GM12873 (cell line): ENCODE measurements around the gene EPHA4.

Experiments used
- TF ChIP-seq, protein P1 (sequence below): IDR thresholded peaks from 2 replicates; pipeline ENCODE4 v1.5.1; 2012; ENCODE audit warnings: low read depth, mild to moderate bottlenecking, moderate library complexity, low read length, control low read depth; ENCODE audit not compliant: insufficient read depth; ENCODE audit errors: missing control alignments

EPHA4 gene

DNA sequence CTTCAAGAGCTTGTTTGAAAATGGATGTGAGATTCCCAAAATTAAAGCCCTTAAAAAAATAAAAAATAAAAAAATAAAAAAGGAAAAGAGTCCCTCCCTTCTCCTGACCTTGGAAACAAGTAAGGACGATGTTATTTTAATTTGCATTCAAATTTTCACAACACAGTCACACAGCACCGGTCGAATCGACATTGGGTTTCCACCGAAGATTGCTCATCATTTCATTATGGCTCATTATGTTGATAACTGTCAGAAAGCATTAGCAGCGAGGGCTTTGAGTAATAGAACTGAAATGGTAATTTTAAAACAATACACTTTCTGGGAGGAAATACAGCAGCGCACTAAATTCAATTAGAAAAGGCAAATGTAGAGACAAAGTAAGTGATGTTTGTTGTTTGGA is 78.7 kb downstream of the EPHA4 start:
- TF ChIP-seq, protein P1, sequence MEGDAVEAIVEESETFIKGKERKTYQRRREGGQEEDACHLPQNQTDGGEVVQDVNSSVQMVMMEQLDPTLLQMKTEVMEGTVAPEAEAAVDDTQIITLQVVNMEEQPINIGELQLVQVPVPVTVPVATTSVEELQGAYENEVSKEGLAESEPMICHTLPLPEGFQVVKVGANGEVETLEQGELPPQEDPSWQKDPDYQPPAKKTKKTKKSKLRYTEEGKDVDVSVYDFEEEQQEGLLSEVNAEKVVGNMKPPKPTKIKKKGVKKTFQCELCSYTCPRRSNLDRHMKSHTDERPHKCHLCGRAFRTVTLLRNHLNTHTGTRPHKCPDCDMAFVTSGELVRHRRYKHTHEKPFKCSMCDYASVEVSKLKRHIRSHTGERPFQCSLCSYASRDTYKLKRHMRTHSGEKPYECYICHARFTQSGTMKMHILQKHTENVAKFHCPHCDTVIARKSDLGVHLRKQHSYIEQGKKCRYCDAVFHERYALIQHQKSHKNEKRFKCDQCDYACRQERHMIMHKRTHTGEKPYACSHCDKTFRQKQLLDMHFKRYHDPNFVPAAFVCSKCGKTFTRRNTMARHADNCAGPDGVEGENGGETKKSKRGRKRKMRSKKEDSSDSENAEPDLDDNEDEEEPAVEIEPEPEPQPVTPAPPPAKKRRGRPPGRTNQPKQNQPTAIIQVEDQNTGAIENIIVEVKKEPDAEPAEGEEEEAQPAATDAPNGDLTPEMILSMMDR: no peak

DNA sequence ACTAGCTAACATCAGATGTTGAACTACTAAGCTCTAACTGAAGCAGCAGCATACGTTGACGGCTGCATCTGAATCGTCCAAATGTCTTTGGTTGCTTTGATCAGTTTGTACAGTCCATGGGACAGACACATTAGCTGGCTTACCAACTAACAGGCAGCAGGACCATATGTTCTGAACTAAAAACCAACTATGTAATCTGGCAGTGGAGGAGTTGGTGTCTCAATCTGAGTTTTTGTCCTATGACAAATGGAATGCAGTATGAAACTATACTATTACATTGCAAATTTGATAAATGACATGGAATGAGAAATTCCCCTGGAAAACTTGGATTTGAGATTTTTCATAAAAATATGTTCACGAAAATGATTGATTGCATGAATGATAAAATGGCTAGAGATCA is 79.5 kb downstream of the EPHA4 start:
- TF ChIP-seq, protein P1: no peak

DNA sequence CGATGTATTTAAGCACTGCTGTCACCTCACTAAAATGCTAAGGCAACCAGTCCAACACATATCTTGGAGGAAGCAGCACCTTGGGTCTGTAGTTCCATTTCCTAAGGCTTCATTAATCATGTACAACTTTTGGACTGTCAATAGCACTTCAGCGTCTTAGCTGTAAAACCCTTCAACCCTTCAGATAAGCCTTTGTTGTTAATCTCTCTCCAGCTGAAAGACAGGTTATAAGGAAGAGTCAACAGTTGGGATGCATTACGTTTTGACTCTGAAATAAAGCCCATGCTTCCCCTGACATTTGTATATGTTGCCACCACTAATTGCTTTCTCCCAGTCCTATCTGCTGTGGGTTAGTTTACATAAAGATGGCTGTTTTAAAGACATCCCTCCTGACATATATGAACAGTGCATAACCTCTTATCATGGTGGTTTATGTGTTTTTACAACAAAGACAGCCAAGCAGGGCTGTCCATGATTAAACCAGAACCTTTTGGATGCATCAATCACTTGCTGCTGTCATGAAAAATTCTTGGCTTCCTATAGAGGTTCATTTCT is 81.5 kb downstream of the EPHA4 start:
- TF ChIP-seq, protein P1: no peak

DNA sequence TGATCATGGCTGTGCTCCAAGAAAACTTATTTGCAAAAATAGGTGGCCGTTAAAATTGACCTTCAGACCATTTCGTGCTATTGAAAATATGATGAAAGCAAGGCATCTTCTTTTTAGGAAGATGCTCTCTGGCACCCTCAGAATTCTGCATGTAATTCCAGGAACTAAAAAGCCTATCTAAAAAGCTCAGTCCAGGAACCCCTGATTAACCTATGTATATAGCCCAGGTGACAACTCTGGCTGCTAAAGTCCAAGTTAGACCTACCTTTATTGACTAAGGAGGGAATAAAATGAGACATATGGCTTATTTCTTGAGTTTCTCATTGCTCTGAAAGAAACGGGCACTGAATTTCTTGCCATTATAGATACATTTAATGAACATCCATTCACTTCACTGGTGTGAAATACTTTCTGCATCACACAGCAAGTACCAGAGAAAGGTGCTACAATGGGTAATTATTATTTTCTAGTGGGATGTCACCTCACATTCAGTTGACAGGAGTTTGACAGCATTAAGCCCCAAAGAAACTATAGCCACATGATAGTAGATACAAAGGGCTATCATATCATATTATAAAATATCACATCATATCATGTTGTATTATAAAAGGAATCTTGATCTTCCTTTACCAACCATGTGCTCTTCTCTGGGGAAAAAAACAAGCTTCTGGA is 83.8 kb downstream of the EPHA4 start:
- TF ChIP-seq, protein P1: no peak

DNA sequence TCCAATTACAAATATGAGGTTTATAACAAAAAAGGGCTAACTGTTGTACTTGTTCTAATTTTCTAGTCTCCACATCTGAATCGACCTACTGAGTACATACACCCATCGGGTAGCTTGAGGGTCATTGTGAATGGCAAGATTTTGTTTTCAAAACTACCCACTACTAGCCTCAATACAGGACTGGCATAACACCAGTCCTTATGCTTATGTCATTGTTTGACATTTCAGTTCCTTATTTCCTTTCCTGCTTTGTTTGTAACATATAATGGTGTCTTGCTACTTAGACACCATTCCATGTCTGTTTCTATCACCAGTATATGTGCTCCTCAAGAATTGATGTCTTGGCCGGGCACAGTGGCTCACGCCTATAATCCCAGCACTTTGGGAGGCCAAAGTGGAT is 86.0 kb downstream of the EPHA4 start:
- TF ChIP-seq, protein P1: no peak

DNA sequence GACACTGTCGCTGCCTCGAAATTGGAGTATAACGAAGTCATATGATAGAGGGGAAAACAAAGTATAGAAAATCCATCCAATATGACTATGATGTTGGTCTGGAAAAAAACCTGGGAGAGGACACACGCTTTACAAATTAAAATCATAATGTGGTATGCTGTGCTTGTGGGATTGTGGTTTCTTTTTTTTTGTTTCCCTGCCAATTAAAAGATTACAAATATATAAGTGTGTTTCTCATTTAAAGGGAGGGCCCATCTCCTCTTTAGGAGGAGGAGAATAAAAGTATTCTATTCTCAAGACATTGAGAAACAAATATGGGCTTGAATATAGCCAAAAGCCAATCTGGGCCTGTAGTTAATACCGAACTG is 86.6 kb downstream of the EPHA4 start:
- TF ChIP-seq, protein P1: no peak

DNA sequence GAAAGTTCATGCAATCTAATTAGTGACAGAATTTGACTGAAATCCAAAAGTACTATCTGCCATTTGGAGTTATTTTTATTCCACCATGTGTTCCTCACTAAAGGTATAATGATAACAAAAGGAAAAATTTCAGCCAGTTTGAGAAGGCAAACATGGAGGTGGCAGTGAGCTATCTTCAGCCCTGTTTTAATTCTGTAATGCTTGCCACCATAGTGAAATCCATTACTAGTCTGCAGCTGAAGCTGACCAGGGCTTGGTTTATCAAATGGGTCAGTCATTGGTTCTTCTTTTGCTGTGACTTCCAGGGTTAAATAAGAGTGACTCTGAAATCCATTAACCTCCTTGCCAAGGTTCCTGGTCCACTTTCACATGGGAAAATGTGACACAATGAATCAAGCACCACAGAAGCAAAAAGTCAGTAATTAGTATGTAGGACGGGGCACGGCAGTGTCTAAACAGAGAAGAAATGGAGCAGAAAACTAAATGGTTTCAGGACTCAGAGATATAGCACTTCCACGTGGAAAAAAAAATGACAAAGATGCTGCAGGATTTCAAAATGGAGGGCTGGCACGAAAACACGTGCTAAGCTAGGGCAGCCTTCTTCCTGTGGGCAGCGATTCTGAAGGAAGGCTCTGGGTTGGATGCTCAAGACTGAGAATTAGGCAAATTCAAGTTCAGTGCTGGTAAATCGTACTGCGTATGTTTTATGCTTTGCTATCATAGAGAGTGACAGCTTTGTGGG is 87.2 kb downstream of the EPHA4 start:
- TF ChIP-seq, protein P1: no peak
